GM21576 (cell line): ENCODE results near the gene SLC12A8.

Experiments
- ATAC-seq: cut with Tn5 transposase; IDR thresholded peaks from one replicate; pipeline ENCODE4 v1.9.1; 2021; ENCODE audit warnings: mild to moderate bottlenecking, moderate library complexity; ENCODE audit not compliant: unreplicated experiment

The SLC12A8 gene

DNA sequence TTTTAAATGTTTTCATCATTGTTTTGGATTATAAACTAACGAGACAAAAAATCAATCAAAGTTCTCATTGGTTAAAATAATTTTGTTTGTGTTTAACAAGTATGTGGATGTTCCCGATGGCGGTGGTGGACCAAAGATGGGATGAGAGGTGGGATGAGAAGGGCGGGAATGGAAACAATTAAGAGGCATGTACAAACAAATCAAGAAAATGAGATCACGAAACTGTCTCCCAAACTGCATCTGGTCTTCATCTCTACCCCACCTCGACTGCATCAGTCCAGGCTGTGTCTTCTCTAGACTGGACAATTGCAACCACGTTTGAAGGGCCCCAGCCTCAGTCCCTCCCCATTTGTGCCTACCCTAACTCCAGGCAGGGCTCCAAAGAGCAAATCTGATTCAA, 56.1 kb downstream of the SLC12A8 start:
- ATAC-seq: no peak

- no peak for ATAC-seq
Measured at GRCh38 chr3:125154800-125155269, 57.7 kb downstream of the SLC12A8 start.

- ATAC-seq: no peak
Measured at GRCh38 chr3:125154110-125154509, 58.4 kb downstream of the SLC12A8 start.

- ATAC-seq: no peak
Measured at GRCh38 chr3:125152951-125153350, 59.6 kb downstream of the SLC12A8 start.

- no peak for ATAC-seq
Measured at GRCh38 chr3:125151916-125152315, 60.6 kb downstream of the SLC12A8 start.

GRCh38 chr3:125151442-125151817, 61.1 kb downstream of the SLC12A8 start:
- ATAC-seq: no peak

GRCh38 chr3:125150525-125151441, 61.8 kb downstream of the SLC12A8 start:
- no peak for ATAC-seq

DNA sequence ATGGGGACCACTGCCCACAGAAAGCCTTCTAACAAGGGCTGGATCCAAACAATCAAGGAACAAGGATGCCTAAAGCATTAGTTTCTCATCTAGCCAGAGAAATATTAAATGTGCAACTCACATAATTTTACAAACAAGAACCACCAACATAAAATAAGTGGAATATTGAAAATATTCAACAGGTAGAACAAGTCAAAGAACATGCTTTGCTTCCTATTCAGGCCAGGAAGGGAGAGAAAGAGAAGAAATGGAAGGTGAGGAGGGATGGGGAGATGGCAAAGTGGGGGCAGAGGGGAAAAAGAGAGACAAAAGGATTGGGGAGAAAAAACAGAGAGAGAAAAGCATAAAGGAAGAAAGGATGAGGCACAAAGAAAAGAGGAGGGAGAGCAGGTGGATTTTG, 63.1 kb downstream of the SLC12A8 start:
- ATAC-seq: no peak

DNA sequence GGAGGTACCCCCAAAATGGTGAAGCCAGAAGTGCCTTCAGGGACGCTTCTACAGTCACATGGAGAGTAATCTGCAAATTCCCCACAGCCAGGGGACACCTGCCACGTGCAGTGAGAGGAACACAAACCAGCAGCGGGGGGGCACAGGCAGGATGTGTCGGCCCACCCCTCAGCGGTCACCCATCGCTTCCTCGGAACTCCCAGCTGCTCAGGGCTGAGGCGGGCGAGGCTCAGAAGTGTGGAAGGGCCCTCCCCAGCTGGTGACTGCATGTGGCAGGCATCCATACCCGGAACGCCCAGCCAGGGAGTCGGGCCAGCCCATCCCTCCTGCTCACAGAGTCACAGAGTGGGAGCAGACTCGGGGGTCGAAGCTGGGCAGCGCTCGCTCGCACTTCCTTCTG, 63.7 kb downstream of the SLC12A8 start:
- ATAC-seq: no peak

GRCh38 chr3:125148016-125148812, 64.3 kb downstream of the SLC12A8 start:
- no peak for ATAC-seq

GRCh38 chr3:125147491-125147820, 65.1 kb downstream of the SLC12A8 start:
- ATAC-seq: no peak

DNA sequence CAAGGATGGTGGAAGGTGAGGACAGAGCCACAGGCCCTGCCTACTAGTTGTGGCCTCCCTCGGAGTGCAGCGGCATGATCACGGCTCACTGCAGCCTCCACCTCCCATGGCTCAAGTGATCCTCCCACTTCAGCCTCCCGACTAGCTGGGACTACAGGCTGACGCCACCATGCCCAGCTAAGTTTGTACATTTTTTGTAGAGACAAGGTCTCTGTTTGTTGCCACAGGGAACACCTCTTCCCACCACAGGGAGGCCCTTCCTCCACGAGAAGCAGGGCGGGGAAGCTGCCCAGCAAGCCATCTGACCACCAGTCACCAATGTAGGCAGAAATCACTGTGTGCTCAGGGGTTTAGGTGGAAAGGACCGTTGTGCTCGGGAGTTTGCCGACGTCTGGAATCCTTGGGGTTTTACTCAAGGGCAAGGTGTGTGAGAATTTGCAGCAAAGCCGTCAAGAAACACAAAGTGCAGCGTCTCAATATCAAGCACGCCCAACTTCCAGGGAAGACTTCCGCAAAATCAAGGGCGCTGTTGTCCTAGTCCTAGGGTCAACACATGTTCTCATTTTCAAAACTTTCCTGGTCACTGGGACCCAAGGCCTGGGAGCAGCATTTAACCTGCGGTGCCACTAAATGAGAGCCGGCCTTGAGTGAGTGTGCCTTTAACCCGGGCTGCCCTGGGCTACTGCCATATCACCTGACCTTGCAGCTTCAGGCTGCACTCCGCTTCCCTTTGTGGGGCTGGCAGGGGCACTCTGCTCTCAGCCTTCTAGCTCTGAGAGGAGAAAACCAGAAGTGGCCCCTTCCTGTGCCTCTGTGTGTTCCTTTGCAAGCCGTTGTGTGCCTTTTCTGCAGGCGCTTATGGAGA, 65.7 kb downstream of the SLC12A8 start:
- ATAC-seq: no peak

DNA sequence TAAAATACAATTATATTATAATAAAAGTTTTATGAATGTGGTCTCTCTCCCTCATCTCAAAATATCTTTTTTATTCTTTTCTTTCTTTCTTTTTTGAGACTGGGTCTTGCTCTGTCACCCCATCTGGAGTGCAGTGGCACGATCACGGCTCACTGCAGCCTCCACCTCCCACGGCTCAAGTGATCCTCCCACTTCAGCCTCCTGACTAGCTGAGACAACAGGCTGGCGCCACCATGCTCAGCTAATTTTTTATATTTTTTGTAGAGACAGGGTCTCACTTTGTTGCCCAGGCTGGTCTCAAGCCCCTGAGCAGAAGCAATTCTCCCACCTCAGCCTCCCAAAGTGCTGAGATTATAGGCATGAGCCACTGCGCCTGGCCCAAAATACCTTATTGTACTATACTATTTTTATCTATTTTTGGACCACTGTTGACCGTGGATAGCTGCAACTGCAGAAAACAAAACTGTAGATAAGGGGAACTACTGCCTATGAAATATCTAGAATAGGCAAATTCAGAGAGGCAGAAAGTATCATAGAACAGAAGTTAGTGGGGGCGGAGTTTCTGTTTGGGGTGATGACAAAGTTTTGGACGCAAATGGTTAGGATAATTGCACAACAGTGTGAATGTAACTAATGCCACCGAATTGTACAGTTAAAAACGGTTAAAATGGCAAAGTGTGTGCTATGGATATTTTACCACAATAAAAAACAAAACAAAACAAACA, 66.6 kb downstream of the SLC12A8 start:
- ATAC-seq: no peak

- no peak for ATAC-seq
Measured at GRCh38 chr3:125144653-125145314, 67.8 kb downstream of the SLC12A8 start.

GRCh38 chr3:125143982-125144652, 68.4 kb downstream of the SLC12A8 start:
- ATAC-seq: no peak

GRCh38 chr3:125143538-125143937, 69.0 kb downstream of the SLC12A8 start:
- no peak for ATAC-seq

DNA sequence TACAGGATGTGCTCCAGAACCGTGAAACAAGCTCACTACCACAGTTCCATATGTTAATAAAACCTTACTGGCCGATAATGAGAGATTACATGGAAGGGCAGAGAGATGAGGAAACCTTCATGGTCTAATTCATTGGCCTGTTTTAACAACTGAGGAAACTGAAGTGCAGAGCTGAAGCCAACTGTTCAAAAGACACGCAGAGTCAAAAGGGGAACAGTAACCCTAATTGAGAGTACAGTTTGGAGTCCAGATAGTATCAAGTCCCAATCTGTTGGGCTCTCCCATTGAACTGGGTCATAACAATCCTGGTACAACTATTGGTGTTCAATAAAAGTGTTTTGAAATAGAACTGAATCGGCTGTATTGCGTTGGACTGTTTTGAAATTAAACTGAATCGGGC, 69.6 kb downstream of the SLC12A8 start:
- no peak for ATAC-seq

- ATAC-seq: no peak
Measured at GRCh38 chr3:125142420-125142778, 70.1 kb downstream of the SLC12A8 start.
